Activated CD8-positive, alpha-beta T cell treated with anti-CD3 and anti-CD28 coated beads for 36 hours (primary cell): ENCODE data around the gene USP9X. TPM values are rescaled to one million over a fixed set of nuclear protein-coding genes. Genes with fewer than 3 reads are reported as not detected.

ENCODE experiments used
- ATAC-seq: fragments of 200-7000 bp; cut with Tn5 transposase; one replicate; pipeline ENCODE4 v1.10.0; 2021; ENCODE audit warnings: mild to moderate bottlenecking, moderate library complexity
- CTCF ChIA-PET: fragments of 350-600 bp; sonication (Branson Sonifier 250); formaldehyde crosslinking; loops from one replicate; lab custom pipeline; 2021; ENCODE audit warnings: antibody characterized with exemption; lab: Charles Lee
- POLR2A ChIA-PET: fragments of 350-600 bp; sonication (Branson Sonifier 250); formaldehyde crosslinking; loops from one replicate; lab custom pipeline; 2021; ENCODE audit warnings: antibody characterized with exemption; lab: Charles Lee
- DNase-seq: peaks from one replicate; pipeline ENCODE4 v3.0.0-alpha.2; 2020
- H3K27ac Mint-ChIP-seq: one replicate; pipeline ENCODE4 v1.8.0; 2021; ENCODE audit warnings: mild to moderate bottlenecking, mixed read lengths
- H3K27me3 Mint-ChIP-seq: one replicate; pipeline ENCODE4 v1.8.0; 2021; ENCODE audit warnings: mixed read lengths
- H3K36me3 Mint-ChIP-seq: one replicate; pipeline ENCODE4 v1.8.0; 2021; ENCODE audit warnings: low read depth, mixed read lengths
- H3K4me1 Mint-ChIP-seq: one replicate; pipeline ENCODE4 v1.8.0; 2021; ENCODE audit warnings: low read depth, mixed read lengths
- H3K4me3 Mint-ChIP-seq: one replicate; pipeline ENCODE4 v1.8.0; 2021; ENCODE audit warnings: mild to moderate bottlenecking, moderate library complexity, mixed read lengths
- H3K9me3 Mint-ChIP-seq: one replicate; pipeline ENCODE4 v1.8.0; 2021; ENCODE audit warnings: mixed read lengths
- CTCF ChIP-seq: fragments of 200-600 bp; IDR thresholded peaks from one replicate; pipeline ENCODE4 v1.8.0; 2022; ENCODE audit warnings: antibody characterized with exemption, mild to moderate bottlenecking
- intact Hi-C: fragments of 100-400 bp; cut with micrococcal nuclease; formaldehyde crosslinking; loops from one replicate; pipeline ENCODE4 v1.10.0; 2022
- total RNA-seq, 2 experiments: library from RNA; stranded (reverse); gene quantifications; one replicate each; pipeline ENCODE4 v1.2.3, GENCODE V29; 2021

USP9X gene
- total RNA-seq, 2 experiments from 2014 or later: 58.7 to 60.5 TPM

GRCh38 chrX:41043674-41044345 lies 41.4 kb upstream of the USP9X start:
- Mint-ChIP-seq H3K36me3 (no peaks in the 10 kb centered on the region), H3K4me1 (peaks cover 5% of the 10 kb centered on the region), H3K9me3 (no peaks in the 10 kb centered on the region), H3K4me3 (no peak overlapping the region), H3K27me3 (no peaks in the 10 kb centered on the region), H3K27ac (no peak overlapping the region)
- TF ChIP-seq CTCF: no peak
- intact Hi-C loops: no loop called here
- CTCF ChIA-PET: no interaction called here
- ATAC-seq (no peak), DNase-seq (no peak)
- POLR2A ChIA-PET: no interaction called here

DNA sequence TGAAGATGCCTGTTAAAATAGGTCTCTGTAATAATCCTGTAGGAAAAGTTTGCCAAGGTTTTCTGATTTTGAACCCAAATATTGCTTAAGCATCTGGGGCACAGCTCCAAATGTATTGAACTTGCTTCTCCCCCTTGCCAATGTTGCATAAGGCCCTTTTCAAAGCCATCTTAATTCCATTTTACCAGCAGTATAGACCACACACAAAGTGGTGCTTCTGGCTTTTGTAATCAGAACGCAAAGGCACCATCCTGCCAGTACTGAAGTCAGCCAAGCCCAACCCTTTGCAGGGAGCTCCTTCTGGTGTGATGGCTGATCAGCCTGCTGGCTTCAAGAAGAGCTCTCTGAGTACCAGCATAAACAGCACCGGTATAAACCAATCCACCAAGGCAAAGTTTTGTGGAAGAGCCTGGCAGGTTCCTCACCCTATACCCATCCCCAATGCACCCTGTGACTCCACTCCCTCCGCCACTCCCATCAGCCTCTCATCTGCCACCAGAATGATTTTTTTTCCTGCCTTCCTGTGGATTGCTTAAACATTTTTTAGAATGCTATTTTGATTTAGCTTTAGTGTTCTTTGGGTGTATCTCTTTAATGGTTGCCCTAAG lies 39.2 kb upstream of the USP9X start:
- CTCF ChIA-PET: no interaction called here

DNA sequence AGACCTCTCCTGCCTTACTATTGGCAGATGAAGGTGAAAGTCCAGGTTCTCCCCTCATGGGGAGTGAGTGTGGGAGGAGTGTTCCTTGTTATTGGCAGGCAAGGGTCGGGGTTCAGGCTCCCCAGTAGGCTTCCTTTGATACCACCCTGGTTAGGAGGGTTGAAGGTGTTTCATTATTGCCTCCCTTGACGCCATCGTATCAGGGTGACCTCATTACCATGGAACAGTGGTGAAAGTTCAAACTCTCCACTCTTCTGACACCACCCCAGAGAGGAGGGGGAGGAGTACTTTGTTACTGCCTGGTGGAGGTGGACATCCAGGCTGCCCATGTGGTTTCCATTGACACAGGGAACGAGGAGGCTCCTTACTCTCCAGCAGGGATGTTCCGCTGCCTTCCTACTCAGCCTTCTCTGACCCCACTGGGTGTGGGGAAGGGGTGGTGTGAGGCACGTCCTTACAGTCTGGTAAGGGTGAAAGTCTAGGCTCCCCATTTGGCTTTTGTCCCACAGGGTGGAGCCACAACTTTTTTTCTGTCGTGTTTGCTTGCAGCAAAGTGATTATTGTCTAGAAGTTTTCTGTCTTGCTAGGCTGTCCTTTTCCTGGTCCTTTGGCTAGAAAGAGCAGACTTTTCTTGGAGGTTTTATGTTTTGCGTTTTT lies 37.2 kb upstream of the USP9X start:
- H3K4me3 Mint-ChIP-seq: no peak overlapping the region
- no peak for TF ChIP-seq CTCF
- H3K4me1 Mint-ChIP-seq: peaks cover 5% of the 10 kb centered on the region
- H3K27me3 Mint-ChIP-seq: no peaks in the 10 kb centered on the region
- DNase-seq (no peak), ATAC-seq (no peak)
- ChIA-PET POLR2A (no interaction called here), CTCF (no interaction called here)
- H3K9me3 Mint-ChIP-seq: no peaks in the 10 kb centered on the region
- H3K36me3 Mint-ChIP-seq: no peaks in the 10 kb centered on the region
- intact Hi-C loops: no loop called here
- H3K27ac Mint-ChIP-seq: no peak overlapping the region

More for the DNA sequence above, 39.2 kb upstream of the USP9X start:
- no peak for ATAC-seq
- no peak for DNase-seq
- Mint-ChIP-seq H3K27me3 (no peaks in the 10 kb centered on the region), H3K9me3 (no peaks in the 10 kb centered on the region), H3K4me3 (no peak overlapping the region), H3K36me3 (no peaks in the 10 kb centered on the region), H3K4me1 (peaks cover 5% of the 10 kb centered on the region), H3K27ac (no peak overlapping the region)
- no peak for TF ChIP-seq CTCF
- POLR2A ChIA-PET: no interaction called here
- intact Hi-C loops: no loop called here

GRCh38 chrX:41050359-41050758 lies 34.9 kb upstream of the USP9X start:
- ChIA-PET CTCF (no interaction called here), POLR2A (no interaction called here)
- Mint-ChIP-seq H3K9me3 (no peaks in the 10 kb centered on the region), H3K4me1 (peaks cover 5% of the 10 kb centered on the region), H3K27me3 (no peaks in the 10 kb centered on the region), H3K27ac (no peak overlapping the region), H3K4me3 (no peak overlapping the region), H3K36me3 (no peaks in the 10 kb centered on the region)
- no peak for DNase-seq
- intact Hi-C loops: no loop called here
- ATAC-seq: no peak
- TF ChIP-seq CTCF: no peak

DNA sequence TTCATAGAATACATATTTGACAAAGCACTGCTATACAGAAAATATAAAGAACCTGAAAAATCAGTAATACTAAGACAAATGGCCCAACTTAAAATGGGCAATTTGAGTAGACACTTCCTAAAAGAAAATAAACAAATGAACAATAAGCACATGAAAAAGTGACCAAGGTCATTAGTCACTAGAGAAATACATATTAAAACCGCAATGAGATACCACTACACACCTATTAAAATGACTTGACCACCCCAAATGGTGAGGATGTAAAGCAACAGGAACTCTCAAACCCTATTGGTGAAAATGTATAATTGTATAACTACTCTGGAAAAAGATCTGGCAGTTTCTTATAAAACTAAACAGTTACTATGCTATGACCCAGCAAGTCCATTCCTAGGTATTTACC lies 34.0 kb upstream of the USP9X start:
- H3K27ac Mint-ChIP-seq: no peak overlapping the region
- no peaks in the 10 kb centered on the region for H3K36me3 Mint-ChIP-seq
- POLR2A ChIA-PET: no interaction called here
- no peaks in the 10 kb centered on the region for H3K9me3 Mint-ChIP-seq
- no peak overlapping the region for H3K4me3 Mint-ChIP-seq
- H3K27me3 Mint-ChIP-seq: no peaks in the 10 kb centered on the region
- CTCF ChIA-PET: interaction anchor here (0.7 to 1.1 kb wide), 2 partner anchors 11 to 400 kb away, joined by 3 read pairs; no protein-coding TSS in a partner anchor
- no peak for TF ChIP-seq CTCF
- intact Hi-C loops: no loop called here
- DNase-seq (no peak), ATAC-seq (no peak)
- H3K4me1 Mint-ChIP-seq: peaks cover 5% of the 10 kb centered on the region
